GM06990 (cell line): Measurements from ENCODE around the gene ANKRD26.
"Not testable (repeated sequence)": the region's sequence is repeated elsewhere in the genome, so short reads cannot be mapped to it uniquely, and the experiment has no call there.

Source experiments
- DNase-seq: peaks from one replicate; pipeline ENCODE4 v3.0.0-alpha.2; 2011; ENCODE audit not compliant: insufficient read length; ENCODE audit errors: extremely low read depth
- H3K27me3 ChIP-seq: replicated peaks from 2 replicates; pipeline ENCODE4 v1.6.0; 2011; ENCODE audit warnings: low read length; ENCODE audit not compliant: control insufficient read depth, insufficient read depth
- H3K36me3 ChIP-seq: 2 replicates; pipeline ENCODE4 v1.5.1; 2011; ENCODE audit warnings: low read length; ENCODE audit not compliant: control insufficient read depth, insufficient read depth
- H3K4me3 ChIP-seq: replicated peaks from 2 replicates; pipeline ENCODE4 v1.5.1; 2011; ENCODE audit warnings: low read depth, mild to moderate bottlenecking, control low read depth, low read length
- TF ChIP-seq, protein P1 (sequence below): IDR thresholded peaks from 2 replicates; pipeline ENCODE4 v1.5.1; 2011; ENCODE audit warnings: low read length, control low read depth, mild to moderate bottlenecking, inconsistent platforms; ENCODE audit not compliant: insufficient read depth, poor library complexity, severe bottlenecking

The ANKRD26 gene

GRCh38 chr10:27088119-27089044 is 11.9 kb downstream of the ANKRD26 start:
- no peaks in the 10 kb centered on the region for H3K27me3 ChIP-seq
- H3K36me3 ChIP-seq, result peaks cover 3% of the 10 kb centered on the region
- DNase-seq, result no peak

DNA sequence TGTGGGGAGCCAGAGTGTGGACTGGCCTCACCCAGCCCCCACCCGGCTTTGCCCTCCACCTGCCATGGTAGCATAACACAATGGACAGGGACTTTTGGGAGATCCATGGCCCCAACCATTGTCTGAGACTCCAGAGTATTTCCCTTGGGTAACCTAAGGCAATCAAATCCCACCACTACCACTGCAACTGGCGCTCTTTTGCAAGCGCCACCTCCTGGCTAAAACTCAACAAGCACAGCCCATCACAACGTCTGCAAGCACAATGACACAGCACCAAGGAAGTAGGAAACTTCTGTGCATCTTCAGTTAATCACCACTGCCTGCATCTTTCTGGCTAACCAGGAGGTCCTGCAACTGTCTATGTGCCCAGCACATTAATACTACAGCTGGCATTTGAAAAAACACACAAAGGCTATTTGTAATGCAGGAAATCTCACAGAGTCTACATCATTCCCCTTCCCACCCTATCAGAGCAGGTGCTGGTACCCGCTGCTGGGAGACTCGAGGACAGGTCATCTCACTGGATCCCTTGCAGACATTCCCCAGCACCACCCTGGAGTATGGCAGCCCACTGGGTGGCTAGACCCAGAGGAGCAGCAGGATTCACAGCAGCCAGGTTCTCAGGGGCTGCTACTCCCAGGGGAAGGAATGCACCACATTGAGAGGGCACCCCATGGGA is 27.7 kb downstream of the ANKRD26 start:
- TF ChIP-seq, protein P1, sequence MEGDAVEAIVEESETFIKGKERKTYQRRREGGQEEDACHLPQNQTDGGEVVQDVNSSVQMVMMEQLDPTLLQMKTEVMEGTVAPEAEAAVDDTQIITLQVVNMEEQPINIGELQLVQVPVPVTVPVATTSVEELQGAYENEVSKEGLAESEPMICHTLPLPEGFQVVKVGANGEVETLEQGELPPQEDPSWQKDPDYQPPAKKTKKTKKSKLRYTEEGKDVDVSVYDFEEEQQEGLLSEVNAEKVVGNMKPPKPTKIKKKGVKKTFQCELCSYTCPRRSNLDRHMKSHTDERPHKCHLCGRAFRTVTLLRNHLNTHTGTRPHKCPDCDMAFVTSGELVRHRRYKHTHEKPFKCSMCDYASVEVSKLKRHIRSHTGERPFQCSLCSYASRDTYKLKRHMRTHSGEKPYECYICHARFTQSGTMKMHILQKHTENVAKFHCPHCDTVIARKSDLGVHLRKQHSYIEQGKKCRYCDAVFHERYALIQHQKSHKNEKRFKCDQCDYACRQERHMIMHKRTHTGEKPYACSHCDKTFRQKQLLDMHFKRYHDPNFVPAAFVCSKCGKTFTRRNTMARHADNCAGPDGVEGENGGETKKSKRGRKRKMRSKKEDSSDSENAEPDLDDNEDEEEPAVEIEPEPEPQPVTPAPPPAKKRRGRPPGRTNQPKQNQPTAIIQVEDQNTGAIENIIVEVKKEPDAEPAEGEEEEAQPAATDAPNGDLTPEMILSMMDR, result peak; percentile 6
- no peak for DNase-seq
- Histone ChIP-seq H3K4me3 (no peak overlapping the region), H3K36me3 (peaks cover 13% of the 10 kb centered on the region), H3K27me3 (no peaks in the 10 kb centered on the region)

More at GRCh38 chr10:27088119-27089044, 11.9 kb downstream of the ANKRD26 start:
- TF ChIP-seq, protein P1, result no peak
- no peak overlapping the region for H3K4me3 ChIP-seq

GRCh38 chr10:27068217-27068891 is 31.9 kb downstream of the ANKRD26 start:
- no peaks in the 10 kb centered on the region for H3K27me3 ChIP-seq
- DNase-seq, result no peak
- TF ChIP-seq, protein P1, result no peak
- H3K36me3 ChIP-seq, result peaks cover 13% of the 10 kb centered on the region
- H3K4me3 ChIP-seq, result no peak overlapping the region

DNA sequence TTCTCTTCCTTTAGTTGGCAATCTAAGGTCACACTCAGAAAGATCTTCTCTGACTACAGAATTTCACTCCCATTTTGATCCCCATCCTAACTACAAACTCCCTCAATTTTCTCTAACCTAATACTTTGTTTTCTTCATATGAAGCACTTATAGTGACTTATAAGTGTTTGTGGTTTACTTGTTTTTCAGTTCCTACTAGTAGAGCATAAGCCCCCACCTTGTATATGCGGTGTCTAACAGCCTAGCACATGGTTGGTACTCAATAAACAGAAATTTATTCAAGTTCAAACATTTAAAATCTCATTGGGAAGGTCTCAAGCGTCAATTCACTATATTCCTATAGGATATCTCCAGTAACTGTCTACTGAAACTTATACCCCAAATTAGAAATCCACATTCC is 35.2 kb downstream of the ANKRD26 start:
- DNase-seq, result no peak
- peaks cover 3% of the 10 kb centered on the region for H3K36me3 ChIP-seq
- TF ChIP-seq, protein P1, result no peak
- H3K27me3 ChIP-seq, result no peaks in the 10 kb centered on the region
- H3K4me3 ChIP-seq, result no peak overlapping the region

DNA sequence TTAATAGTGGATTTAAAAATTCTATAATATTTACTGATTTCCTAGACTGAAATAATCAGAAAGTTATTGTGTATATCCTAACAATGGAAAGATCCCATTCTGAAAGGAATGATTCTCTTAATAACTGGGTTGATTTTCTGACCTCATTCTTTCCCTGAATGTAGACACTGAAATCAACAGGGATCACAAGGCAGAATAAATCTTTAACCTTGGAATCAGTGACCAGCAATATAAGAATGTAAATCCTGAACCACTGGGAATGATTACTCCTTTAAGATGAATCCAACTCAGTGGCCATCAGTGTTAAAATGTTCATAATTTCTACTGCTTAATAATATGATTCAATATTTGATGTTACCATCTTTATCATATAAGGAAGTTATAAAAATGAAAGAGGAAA is 47.6 kb downstream of the ANKRD26 start:
- TF ChIP-seq, protein P1, result no peak
- no peak for DNase-seq
- Histone ChIP-seq H3K36me3 (no peaks in the 10 kb centered on the region), H3K4me3 (no peak overlapping the region), H3K27me3 (no peaks in the 10 kb centered on the region)

DNA sequence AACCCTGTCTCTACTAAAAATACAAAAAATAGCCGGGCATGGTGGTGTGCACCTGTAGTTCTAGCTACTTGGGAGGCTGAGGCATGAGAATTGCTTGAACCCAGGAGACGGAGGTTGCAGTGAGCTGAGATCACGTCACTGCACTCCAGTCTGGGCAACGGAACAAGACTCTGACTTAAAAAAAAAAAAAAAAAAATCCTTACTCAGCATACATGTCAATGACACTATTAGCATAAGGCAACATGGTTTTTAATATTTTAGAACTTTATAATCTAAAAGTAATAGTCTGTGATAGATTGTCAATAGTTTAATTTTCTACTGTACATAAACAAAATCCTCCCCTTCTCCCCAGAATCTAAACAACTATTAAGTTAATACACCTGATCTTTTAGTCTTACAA is 55.0 kb downstream of the ANKRD26 start:
- H3K4me3 ChIP-seq, H3K36me3 ChIP-seq, DNase-seq, H3K27me3 ChIP-seq: not testable (repeated sequence)
